ENCODE measurements around the gene LRRC25. TPM values are rescaled to one million over a fixed set of nuclear protein-coding genes. Genes with fewer than 3 reads are reported as not detected.
A peak's percentile ranks its signal among the peaks of the same experiment; 100 is the strongest.

The LRRC25 gene
- total RNA-seq, 1 donor from 2014 or later = not detected

- Mint-ChIP-seq H3K9me3 (no peaks in the 10 kb centered on the region), H3K4me1 (peaks cover 66% of the 10 kb centered on the region), H3K27ac (peak overlapping the region; percentile 92), H3K36me3 (no peaks in the 10 kb centered on the region), H3K27me3 (ENCODE audit: low read depth) (no peaks in the 10 kb centered on the region), H3K4me3 (peak overlapping the region; percentile 65)
- DNase-seq (ENCODE audit: low spot score in 2 of 2, unreplicated experiment in 2 of 2) = no peak
- TF ChIP-seq CTCF (IDR thresholded peaks at IDR 0.05; ENCODE audit: unreplicated experiment) = no peak
These were observed 21.2 kb upstream of the LRRC25 start for GRCh38 chr19:18418483-18419194.

GRCh38 chr19:18418029-18418482 lies 20.6 kb upstream of the LRRC25 start:
- peak overlapping the region; percentile 92 for H3K27ac Mint-ChIP-seq
- H3K4me1 Mint-ChIP-seq = peaks cover 63% of the 10 kb centered on the region

DNA sequence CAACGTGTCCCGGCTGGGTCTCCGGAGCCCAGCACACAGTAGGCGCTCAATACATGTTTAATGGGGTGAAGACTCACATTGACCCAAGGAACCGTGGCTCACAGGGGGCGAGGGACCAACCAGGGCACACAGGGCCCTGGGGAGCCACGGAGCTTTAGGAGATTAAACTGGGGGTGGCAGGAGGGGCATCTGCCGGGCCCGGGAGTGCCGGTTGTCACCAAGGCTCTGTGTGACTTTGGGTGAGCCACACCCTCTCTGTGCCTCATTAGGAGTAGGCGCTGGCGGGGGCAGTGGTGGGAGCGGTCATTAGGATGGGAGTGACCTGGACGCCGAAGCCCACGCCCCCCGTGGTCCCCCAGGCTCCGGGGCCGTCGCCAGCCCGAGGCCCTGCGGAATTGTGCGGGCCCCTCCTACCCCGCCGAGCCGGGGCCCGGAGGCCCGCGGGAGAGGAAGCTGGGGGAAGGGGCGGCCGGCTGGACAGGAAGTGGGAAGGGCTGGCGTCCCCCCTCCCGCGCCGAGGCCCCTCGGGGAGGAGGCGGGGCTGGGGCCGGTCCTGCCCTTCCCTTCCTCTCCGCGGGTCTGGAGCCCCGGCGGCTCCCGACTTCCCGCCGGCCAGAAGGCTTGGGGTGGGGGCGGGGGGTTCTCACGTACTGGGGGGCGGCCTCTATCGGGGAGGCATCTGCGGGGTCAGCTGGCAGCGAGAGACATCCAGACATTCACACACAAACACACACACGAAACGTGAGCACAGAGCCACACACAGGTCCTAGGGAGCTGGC lies 20.0 kb upstream of the LRRC25 start:
- Mint-ChIP-seq H3K4me3 (peak overlapping the region; percentile 65), H3K27me3 (ENCODE audit: low read depth) (no peaks in the 10 kb centered on the region), H3K36me3 (no peaks in the 10 kb centered on the region), H3K27ac (peak overlapping the region; percentile 98), H3K4me1 (peaks cover 59% of the 10 kb centered on the region), H3K9me3 (no peaks in the 10 kb centered on the region)
- TF ChIP-seq CTCF (IDR thresholded peaks at IDR 0.05; ENCODE audit: unreplicated experiment) = no peak
- DNase-seq (ENCODE audit: low spot score in 2 of 2, unreplicated experiment in 2 of 2) = peak; percentile 73 to 82

More at GRCh38 chr19:18418029-18418482, 20.6 kb upstream of the LRRC25 start:
- no peaks in the 10 kb centered on the region for H3K9me3 Mint-ChIP-seq
- peak overlapping the region; percentile 65 for H3K4me3 Mint-ChIP-seq
- H3K27me3 Mint-ChIP-seq (ENCODE audit: low read depth) = no peaks in the 10 kb centered on the region
- no peaks in the 10 kb centered on the region for H3K36me3 Mint-ChIP-seq
- no peak for DNase-seq (ENCODE audit: low spot score in 2 of 2, unreplicated experiment in 2 of 2)
- no peak for TF ChIP-seq CTCF (IDR thresholded peaks at IDR 0.05; ENCODE audit: unreplicated experiment)

DNA sequence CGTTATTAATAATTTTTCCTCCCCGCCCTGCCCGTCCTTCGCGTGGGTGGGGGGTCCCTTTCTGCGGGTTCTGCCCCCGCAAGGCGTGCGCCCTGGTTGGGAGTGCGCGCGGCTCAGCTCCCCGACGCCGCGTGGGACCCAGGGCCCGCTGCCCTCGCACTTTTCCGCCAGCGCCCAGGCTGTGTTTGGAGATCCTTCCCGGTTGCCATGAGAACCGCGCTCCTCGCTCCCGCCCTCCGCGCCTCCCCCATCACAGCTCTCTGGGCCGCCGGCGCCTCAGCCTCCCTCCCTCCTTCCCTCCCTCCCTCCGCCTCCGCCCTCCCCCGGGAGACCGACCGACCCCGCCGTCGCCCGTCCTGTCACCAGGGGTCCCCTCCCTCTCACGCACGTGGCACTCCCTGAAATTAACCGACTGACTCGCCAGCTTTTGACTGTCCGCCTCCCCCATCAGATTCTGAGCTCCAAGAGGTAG lies 19.4 kb upstream of the LRRC25 start:
- peaks cover 59% of the 10 kb centered on the region for H3K4me1 Mint-ChIP-seq
- no peaks in the 10 kb centered on the region for H3K36me3 Mint-ChIP-seq
- H3K27ac Mint-ChIP-seq = peak overlapping the region; percentile 98
- TF ChIP-seq CTCF (IDR thresholded peaks at IDR 0.05; ENCODE audit: unreplicated experiment) = no peak
- H3K9me3 Mint-ChIP-seq = no peaks in the 10 kb centered on the region
- peak overlapping the region; percentile 60 for H3K4me3 Mint-ChIP-seq
- H3K27me3 Mint-ChIP-seq (ENCODE audit: low read depth) = no peaks in the 10 kb centered on the region
- peak; percentile 86 to 91 for DNase-seq (ENCODE audit: low spot score in 2 of 2, unreplicated experiment in 2 of 2)

DNA sequence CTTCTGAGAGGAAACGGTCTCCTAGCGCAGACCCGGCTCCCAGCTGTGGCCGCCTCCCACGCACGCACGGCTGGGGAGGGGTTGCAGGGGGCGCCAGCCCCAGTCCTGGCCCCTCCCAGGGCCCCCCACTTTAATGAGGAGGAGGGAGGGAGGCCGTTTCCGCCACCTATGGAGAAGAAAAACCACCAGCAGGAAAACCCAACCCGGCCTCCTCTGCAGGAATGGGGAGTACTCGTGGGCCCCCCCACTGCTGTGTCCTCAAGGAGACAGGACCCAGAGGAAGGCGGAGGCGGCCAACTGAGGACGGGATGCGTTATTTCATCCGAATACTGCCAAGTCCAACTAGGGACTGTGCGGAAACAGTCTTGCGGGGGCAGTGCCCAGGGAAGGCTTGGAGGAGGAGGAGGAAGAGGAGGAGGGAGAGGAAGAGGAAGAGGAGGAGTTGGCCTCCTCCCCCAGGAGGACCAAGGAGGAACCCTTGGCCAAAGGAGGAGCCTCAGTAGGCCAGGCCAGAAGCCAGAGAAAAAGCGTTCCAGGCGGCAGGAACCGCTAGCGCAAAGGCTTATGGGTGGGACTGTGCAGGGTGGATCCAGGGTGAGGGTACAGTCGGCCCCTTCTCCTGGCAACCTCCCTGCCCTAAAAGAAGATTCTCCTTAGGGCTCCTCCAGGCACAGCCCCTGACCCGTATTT lies 17.9 kb upstream of the LRRC25 start:
- H3K27me3 Mint-ChIP-seq (ENCODE audit: low read depth) = no peaks in the 10 kb centered on the region
- TF ChIP-seq CTCF (IDR thresholded peaks at IDR 0.05; ENCODE audit: unreplicated experiment) = no peak
- DNase-seq (ENCODE audit: low spot score in 2 of 2, unreplicated experiment in 2 of 2) = no peak
- peak overlapping the region; percentile 52 for H3K4me3 Mint-ChIP-seq
- H3K27ac Mint-ChIP-seq = peak overlapping the region; percentile 98
- H3K9me3 Mint-ChIP-seq = no peaks in the 10 kb centered on the region
- peaks cover 50% of the 10 kb centered on the region for H3K4me1 Mint-ChIP-seq
- no peaks in the 10 kb centered on the region for H3K36me3 Mint-ChIP-seq

Data from mesothelial cell of epicardium (in vitro differentiated cells).